VCaP (cell line): Measurements from ENCODE around the gene GUK1.

Experiments used
- H3K27ac ChIP-seq: fragments of 450-650 bp; 2 replicates; pipeline ENCODE4 v1.5.1; 2017
- CTCF ChIP-seq: fragments of 450-650 bp; conservative IDR thresholded peaks from 2 replicates; pipeline ENCODE4 v1.5.1; 2017; ENCODE audit warnings: mild to moderate bottlenecking, moderate library complexity

The GUK1 gene

GRCh38 chr1:228148196-228148861 lies 8.2 kb downstream of the GUK1 start:
- no peak overlapping the region for H3K27ac ChIP-seq
- no peak for TF ChIP-seq CTCF

GRCh38 chr1:228148935-228149405 lies 8.9 kb downstream of the GUK1 start:
- H3K27ac ChIP-seq = no peak overlapping the region
- no peak for TF ChIP-seq CTCF

GRCh38 chr1:228149406-228150119 lies 9.5 kb downstream of the GUK1 start, which contains the start of gene GJC2:
Gene GJC2 (plus strand): TSS chr1:228149930. CDS start chr1:228157759, 7,829 bp downstream.
- no peak within 1 kb of the TSS for H3K27ac ChIP-seq
- TF ChIP-seq CTCF = no peak

- TF ChIP-seq CTCF = no peak
- H3K27ac ChIP-seq = no peak overlapping the region
Measured at GRCh38 chr1:228150120-228150460, 10.0 kb downstream of the GUK1 start.

- no peak overlapping the region for H3K27ac ChIP-seq
Measured at GRCh38 chr1:228150461-228151179, 10.5 kb downstream of the GUK1 start.

GRCh38 chr1:228151180-228151925 lies 11.3 kb downstream of the GUK1 start:
- no peak overlapping the region for H3K27ac ChIP-seq
- TF ChIP-seq CTCF = no peak

More at GRCh38 chr1:228150461-228151179, 10.5 kb downstream of the GUK1 start:
- no peak for TF ChIP-seq CTCF
